GM19452 (cell line): ENCODE results near the gene PPAN.

Experiments
- ATAC-seq: cut with Tn5 transposase; IDR thresholded peaks from one replicate; pipeline ENCODE4 v1.9.1; 2021; ENCODE audit not compliant: unreplicated experiment

The PPAN gene

GRCh38 chr19:10112895-10113591 lies 6.9 kb downstream of the PPAN start:
- no peak for ATAC-seq

DNA sequence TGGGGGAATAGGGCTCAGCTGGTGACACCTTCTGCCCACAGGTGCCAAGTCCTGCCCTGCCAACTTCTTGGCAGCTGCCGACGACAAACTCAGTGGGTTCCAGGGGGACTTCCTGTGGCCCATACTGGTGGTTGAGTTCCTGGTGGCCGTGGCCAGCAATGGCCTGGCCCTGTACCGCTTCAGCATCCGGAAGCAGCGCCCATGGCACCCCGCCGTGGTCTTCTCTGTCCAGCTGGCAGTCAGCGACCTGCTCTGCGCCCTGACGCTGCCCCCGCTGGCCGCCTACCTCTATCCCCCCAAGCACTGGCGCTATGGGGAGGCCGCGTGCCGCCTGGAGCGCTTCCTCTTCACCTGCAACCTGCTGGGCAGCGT lies 7.4 kb downstream of the PPAN start:
- ATAC-seq, result no peak

DNA sequence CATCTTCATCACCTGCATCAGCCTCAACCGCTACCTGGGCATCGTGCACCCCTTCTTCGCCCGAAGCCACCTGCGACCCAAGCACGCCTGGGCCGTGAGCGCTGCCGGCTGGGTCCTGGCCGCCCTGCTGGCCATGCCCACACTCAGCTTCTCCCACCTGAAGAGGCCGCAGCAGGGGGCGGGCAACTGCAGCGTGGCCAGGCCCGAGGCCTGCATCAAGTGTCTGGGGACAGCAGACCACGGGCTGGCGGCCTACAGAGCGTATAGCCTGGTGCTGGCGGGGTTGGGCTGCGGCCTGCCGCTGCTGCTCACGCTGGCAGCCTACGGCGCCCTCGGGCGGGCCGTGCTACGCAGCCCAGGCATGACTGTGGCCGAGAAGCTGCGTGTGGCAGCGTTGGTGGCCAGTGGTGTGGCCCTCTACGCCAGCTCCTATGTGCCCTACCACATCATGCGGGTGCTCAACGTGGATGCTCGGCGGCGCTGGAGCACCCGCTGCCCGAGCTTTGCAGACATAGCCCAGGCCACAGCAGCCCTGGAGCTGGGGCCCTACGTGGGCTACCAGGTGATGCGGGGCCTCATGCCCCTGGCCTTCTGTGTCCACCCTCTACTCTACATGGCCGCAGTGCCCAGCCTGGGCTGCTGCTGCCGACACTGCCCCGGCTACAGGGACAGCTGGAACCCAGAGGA lies 7.9 kb downstream of the PPAN start:
- no peak for ATAC-seq

DNA sequence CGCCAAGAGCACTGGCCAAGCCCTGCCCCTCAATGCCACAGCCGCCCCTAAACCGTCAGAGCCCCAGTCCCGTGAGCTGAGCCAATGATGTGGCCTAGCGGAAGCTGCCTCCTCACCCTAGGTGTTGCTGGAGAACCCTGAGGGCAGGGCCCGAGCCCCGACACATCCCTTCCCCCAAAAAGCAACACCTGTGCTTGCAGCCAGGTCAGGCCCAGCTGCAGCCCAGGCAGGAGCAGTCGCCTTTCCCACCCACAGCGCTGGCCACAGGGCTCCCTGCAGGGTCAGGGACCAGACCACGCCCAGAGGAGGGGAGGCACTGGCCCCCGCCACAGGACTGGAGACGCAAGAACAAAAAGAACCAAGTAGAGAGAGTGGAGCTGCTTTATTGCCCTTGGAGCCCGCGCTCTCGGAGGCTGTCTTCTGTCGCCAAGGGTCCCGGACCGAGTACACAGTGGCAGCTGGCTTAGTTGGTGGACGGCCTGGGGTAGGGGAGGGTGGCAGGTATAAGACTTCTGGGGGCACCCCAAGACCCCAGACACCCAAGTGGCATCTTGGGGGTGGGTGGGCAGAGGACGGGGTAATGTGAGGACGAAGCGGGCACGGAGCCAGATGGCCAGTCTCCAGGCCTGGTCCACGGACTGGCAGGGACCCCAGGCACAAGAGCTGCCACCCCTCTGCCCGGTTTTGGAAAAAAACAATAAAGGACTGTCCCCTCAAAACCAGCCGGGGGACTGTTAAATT lies 8.7 kb downstream of the PPAN start:
- no peak for ATAC-seq

- no peak for ATAC-seq
These were observed 9.4 kb downstream of the PPAN start for GRCh38 chr19:10115392-10116084.

GRCh38 chr19:10116085-10116865 lies 10.1 kb downstream of the PPAN start:
- ATAC-seq, result no peak

DNA sequence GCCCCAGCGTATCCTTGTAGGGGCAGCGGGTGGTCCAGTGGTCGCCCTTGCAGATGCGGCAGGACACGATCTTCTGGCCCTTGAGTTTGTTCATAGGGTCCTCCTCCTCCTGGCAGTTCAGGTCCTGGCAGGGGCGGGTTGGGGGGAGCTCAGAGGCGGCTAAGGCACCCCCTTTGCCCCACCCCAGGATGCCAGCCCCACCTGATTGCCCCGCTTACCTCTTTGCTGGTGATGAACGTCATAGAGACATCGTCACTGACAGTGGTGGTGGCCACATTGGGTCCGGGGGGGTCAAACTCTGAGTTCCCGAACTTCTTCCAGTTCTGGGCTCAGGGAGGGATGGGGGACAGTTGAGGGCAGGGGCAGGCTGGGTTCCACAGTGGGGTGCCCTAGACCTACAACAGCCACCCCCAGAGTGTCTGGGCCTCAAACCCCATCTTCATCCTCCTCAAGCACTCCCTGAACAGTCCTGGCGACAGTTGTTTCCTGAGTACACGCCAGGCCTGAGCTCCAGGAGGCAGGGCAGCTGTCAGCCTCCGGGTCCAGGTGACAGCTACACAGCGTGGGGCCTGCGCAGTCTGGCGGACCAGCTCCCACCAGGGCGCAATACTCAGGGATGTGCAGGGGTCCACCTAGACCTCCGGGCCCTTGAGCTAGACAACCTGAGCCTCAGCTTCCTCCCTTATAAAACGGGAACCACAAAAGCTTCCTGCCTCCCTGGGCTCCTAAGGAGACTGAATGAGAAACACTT lies 10.9 kb downstream of the PPAN start:
- no peak for ATAC-seq

- ATAC-seq, result no peak
These were observed 12.8 kb downstream of the PPAN start for GRCh38 chr19:10118960-10119359.

- ATAC-seq, result no peak
These were observed 14.5 kb downstream of the PPAN start for GRCh38 chr19:10120538-10121189.

DNA sequence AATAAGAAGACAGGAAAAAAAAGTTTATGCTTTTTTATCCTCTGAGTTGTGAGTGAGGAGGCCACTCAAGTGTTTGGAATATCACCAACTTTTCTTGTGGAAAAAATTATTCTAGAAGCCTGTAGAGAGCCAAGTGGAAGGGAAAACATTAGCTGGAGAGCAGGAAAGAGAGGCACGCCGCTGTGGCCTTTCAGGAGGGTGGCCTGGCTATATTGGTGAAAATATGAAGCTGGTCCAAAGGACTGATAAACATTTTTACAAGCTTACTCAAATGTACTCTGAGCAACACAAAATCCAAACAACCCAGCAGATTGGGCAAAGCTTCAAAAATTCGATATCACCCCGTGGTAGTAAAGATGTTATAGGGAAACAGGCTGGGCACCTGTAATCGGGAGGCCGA lies 15.9 kb downstream of the PPAN start:
- no peak for ATAC-seq

DNA sequence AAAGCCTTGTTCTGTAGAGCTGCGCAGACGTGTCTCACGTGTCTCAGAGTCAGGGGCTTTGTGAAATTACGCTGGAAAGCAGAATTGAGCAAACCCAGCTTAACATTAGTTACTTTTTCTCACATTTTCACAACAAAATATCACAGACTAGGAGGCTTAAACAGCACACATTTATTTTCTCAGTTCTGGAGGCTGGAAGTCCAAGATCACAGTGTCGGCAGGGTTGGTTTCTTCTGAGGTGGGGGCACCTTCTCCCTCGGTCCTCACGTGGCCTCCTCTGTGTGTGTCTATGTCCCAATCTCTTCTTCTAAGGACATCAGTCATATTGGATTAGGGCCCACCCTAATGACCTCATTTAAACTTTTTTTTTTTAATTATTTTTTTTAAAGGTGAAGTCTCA lies 18.3 kb downstream of the PPAN start:
- no peak for ATAC-seq

GRCh38 chr19:10126213-10126639 lies 20.1 kb downstream of the PPAN start:
- no peak for ATAC-seq

DNA sequence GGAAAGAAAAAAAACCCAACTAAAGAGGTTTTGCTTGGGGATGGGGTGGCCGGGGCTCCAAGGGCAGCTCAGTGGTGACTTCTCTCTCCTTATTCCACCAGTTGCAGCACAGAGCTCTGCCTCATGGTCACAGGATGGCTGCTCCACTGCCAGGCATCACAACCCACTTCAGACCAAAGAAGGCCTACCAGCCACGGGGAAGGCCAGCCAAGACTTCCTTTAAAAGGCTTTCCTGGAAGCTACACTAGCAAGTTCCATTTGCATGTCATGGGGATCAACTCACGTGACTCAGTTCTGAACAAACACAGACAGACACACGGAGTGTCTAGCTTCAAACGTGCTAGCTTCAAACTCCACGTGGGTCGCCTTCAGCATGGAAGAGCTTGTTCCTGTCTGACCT lies 26.7 kb downstream of the PPAN start:
- no peak for ATAC-seq

GRCh38 chr19:10133596-10133995 lies 27.4 kb downstream of the PPAN start:
- ATAC-seq, result no peak

DNA sequence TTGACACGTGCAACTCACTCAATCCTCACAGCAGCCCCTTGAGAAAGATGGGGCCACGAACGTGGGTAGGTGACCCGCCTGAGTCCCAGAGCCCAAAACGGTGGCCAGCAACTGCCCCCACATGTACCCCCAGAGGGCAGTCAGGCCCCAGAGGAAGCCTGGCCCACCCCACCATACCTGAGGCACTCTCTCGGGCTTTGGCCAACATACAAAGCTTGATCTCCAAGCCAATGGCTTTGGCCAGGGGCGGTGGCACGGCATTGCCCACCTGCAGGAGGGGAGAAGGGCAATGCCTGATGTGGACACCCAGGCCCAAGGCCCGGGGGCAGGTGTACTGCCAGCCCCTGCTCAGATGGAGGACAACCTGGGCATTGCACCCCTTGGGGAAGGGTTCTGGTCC lies 27.9 kb downstream of the PPAN start:
- ATAC-seq, result no peak

GRCh38 chr19:10135551-10136334 lies 29.6 kb downstream of the PPAN start:
- no peak for ATAC-seq

DNA sequence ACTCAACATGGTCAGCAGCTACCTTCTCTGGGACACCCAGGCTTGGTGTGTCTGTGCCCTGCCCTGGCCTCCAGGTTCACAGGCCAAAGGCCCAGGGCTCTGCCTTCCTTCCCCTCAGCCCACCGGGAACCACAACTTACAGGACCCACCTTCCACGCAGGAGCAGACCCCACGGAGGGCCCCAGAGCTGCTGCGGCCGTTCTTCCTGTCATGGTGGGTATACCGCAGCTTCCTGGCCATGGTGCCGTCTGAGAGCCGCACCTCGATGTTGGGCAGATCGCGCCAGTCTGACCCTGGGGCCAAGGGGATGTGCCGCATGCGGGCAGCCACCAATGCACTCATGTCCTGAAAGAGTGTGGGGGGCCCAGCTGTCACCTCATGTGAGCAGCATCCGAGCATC lies 30.8 kb downstream of the PPAN start:
- ATAC-seq, result no peak

- no peak for ATAC-seq
These were observed 31.9 kb downstream of the PPAN start for GRCh38 chr19:10137751-10138682.
